ENCODE measurements around the gene CIB1. TPM values are rescaled to one million over a fixed set of nuclear protein-coding genes. Genes with fewer than 3 reads are reported as not detected.

The CIB1 gene
- total and polyA plus RNA-seq, 10 of the 15 experiments (the other 5 are each of a cell fraction or from before 2014, with no cell fraction given), result 10.8 to 155 (median 81.9) TPM

DNA sequence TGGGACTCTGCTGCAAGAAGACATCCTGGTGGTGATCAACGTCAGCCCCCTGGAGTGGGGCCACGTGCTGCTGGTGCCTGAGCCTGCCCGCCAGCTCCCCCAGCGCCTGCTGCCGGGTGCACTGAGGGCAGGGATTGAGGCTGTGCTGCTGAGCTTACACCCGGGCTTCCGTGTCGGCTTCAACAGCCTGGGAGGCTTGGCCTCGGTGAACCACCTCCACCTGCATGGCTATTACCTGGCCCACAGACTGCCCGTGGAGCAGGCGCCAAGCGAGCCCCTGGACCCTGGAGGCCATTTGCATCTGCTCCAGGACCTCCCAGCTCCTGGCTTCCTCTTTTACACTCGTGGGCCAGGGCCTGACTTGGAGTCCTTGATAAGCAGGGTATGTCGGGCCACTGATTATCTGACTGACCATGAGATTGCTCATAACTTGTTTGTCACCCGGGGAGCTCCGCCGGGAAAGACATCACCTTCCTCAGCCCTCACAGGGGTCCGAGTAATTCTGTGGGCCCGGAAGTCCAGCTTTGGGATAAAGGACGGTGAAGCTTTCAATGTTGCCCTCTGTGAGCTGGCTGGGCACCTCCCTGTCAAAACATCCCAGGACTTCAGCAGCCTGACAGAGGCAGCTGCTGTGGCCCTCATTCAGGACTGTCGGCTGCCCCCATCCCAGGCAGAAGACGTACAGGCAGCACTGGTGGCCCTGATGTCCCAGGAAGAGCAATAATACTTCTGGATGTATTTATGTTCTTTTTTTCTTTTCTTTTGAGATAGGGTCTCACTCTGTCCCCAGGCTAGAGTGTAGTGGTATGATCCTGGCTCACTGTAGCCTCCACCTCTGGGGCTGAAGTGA is 7.8 kb upstream of the CIB1 start:
- Histone ChIP-seq H4K20me1 (ENCODE audit: control insufficient read depth, insufficient read depth) (no peaks in the 10 kb centered on the region), H3K27ac (ENCODE audit: control insufficient read depth, insufficient read depth) (no peak overlapping the region), H3K9ac (ENCODE audit: control insufficient read depth, insufficient read depth, low read length) (no peak overlapping the region), H3K79me2 (ENCODE audit: control insufficient read depth, insufficient read depth, low read length) (no peaks in the 10 kb centered on the region), H3K36me3 (ENCODE audit: control insufficient read depth in 2 of 2, insufficient read depth in 2 of 2, low read length in 1 of 2) (peaks cover 0 to 2% of the 10 kb centered on the region in 2 experiments; a peak in 2 of 4 replicates), H3K4me2 (ENCODE audit: control insufficient read depth, insufficient read depth) (no peak overlapping the region), H3K4me3 (no peak overlapping the region), H3K4me1 (ENCODE audit: control insufficient read depth, insufficient read depth, low read length) (no peaks in the 10 kb centered on the region), H3K27me3 (replicated peaks in 1 of 2; ENCODE audit: control insufficient read depth in 2 of 2, insufficient read depth in 2 of 2, low read length in 1 of 2) (no peaks in the 10 kb centered on the region), H3K9me3 (replicated peaks; ENCODE audit: control insufficient read depth, insufficient read depth, low read length) (no peaks in the 10 kb centered on the region), H2AFZ (ENCODE audit: control insufficient read depth, low read depth, low read length) (no peak overlapping the region)
- ChIA-PET CTCF (interaction anchor here (0.6 kb wide), 1 partner anchor 10 kb away, joined by 3 read pairs; no protein-coding TSS in a partner anchor), SMC1A (ENCODE audit: uncharacterized antibody, unreplicated experiment) (no interaction called here), RAD21 (ENCODE audit: unreplicated experiment) (no interaction called here), POLR2A (no interaction called here)
- DNase-seq (ENCODE audit: low read depth, low spot score), result no peak
- in situ Hi-C loops (cut with MboI) (no loop called here), intact Hi-C loops (cut with micrococcal nuclease; ENCODE audit: unreplicated experiment) (no loop called here)
- FAIRE-seq, result no peak
- TF ChIP-seq SREBF2 (IDR thresholded peaks at IDR 0.05; ENCODE audit: low read length) (no peak), STAT3 (IDR thresholded peaks at IDR 0.05; ENCODE audit: low read depth, low read length) (no peak), TARDBP (IDR thresholded peaks at IDR 0.05; ENCODE audit: borderline replicate concordance) (no peak), NR2F1 (conservative IDR thresholded peaks at IDR 0.05) (no peak)
- no peak for ATAC-seq
- 89% methylated on average over 20 of the region's 22 CpGs for WGBS (ENCODE audit: insufficient coverage, insufficient replicate concordance, low lambda C conversion rate, missing lambda C conversion rate)
- BruUV-seq (replicated peaks), result no TSS peak

DNA sequence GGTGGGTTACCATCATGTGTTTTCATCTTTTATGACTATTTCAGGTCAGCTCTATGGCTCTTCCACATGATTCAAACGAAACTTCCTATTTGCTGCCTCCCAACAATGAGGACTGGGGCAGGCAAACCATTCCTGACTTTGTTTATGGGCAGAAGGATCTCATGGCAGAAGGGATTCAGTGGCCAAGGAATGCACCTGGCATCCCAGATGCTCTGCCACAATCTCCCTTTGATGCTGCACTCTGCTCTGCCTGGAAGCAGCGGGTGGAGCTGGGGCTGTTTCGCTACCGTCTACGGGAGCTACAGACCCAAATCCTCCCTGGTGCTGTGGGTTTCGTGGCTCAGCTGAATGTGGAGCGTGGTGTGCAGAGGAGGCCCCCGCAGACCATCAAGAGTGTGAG is 7.1 kb upstream of the CIB1 start:
- ChIA-PET SMC1A (ENCODE audit: uncharacterized antibody, unreplicated experiment) (no interaction called here), CTCF (no interaction called here), RAD21 (ENCODE audit: unreplicated experiment) (no interaction called here), POLR2A (no interaction called here)
- H3K4me3 ChIP-seq, result no peak overlapping the region
- no peaks in the 10 kb centered on the region for H3K79me2 ChIP-seq (ENCODE audit: control insufficient read depth, insufficient read depth, low read length)
- ATAC-seq (no peak), DNase-seq (ENCODE audit: low read depth, low spot score) (no peak), FAIRE-seq (no peak)
- peaks cover 0 to 2% of the 10 kb centered on the region in 2 experiments; a peak in 3 of 4 replicates for H3K36me3 ChIP-seq (ENCODE audit: control insufficient read depth in 2 of 2, insufficient read depth in 2 of 2, low read length in 1 of 2)
- no peaks in the 10 kb centered on the region for H3K27me3 ChIP-seq (replicated peaks in 1 of 2; ENCODE audit: control insufficient read depth in 2 of 2, insufficient read depth in 2 of 2, low read length in 1 of 2)
- H3K9me3 ChIP-seq (replicated peaks; ENCODE audit: control insufficient read depth, insufficient read depth, low read length), result no peaks in the 10 kb centered on the region
- no peak overlapping the region for H3K27ac ChIP-seq (ENCODE audit: control insufficient read depth, insufficient read depth)
- H3K4me1 ChIP-seq (ENCODE audit: control insufficient read depth, insufficient read depth, low read length), result no peaks in the 10 kb centered on the region
- BruUV-seq (replicated peaks), result no TSS peak
- H4K20me1 ChIP-seq (ENCODE audit: control insufficient read depth, insufficient read depth), result no peaks in the 10 kb centered on the region
- no peak for TF ChIP-seq MTA3 (IDR thresholded peaks at IDR 0.05; ENCODE audit: borderline replicate concordance, low read length)
- TF ChIP-seq ZNF24 (IDR thresholded peaks at IDR 0.05), result no peak
- TF ChIP-seq, protein P1, sequence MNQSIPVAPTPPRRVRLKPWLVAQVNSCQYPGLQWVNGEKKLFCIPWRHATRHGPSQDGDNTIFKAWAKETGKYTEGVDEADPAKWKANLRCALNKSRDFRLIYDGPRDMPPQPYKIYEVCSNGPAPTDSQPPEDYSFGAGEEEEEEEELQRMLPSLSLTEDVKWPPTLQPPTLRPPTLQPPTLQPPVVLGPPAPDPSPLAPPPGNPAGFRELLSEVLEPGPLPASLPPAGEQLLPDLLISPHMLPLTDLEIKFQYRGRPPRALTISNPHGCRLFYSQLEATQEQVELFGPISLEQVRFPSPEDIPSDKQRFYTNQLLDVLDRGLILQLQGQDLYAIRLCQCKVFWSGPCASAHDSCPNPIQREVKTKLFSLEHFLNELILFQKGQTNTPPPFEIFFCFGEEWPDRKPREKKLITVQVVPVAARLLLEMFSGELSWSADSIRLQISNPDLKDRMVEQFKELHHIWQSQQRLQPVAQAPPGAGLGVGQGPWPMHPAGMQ (IDR thresholded peaks at IDR 0.05; ENCODE audit: borderline replicate concordance), result no peak
- TF ChIP-seq MTA2 (IDR thresholded peaks at IDR 0.05; ENCODE audit: low read depth), result no peak
- TF ChIP-seq WRNIP1 (IDR thresholded peaks at IDR 0.05; ENCODE audit: borderline replicate concordance, low read depth, low read length), result no peak
- in situ Hi-C loops (cut with MboI) (no loop called here), intact Hi-C loops (cut with micrococcal nuclease; ENCODE audit: unreplicated experiment) (no loop called here)
- H2AFZ ChIP-seq (ENCODE audit: control insufficient read depth, low read depth, low read length), result no peak overlapping the region
- no peak overlapping the region for H3K9ac ChIP-seq (ENCODE audit: control insufficient read depth, insufficient read depth, low read length)
- 89% methylated on average over 8 of the region's 8 CpGs for WGBS (ENCODE audit: insufficient coverage, insufficient replicate concordance, low lambda C conversion rate, missing lambda C conversion rate)
- no peak overlapping the region for H3K4me2 ChIP-seq (ENCODE audit: control insufficient read depth, insufficient read depth)
